GM19239 (cell line): Measurements from ENCODE around the gene RFT1.

ENCODE experiments used
- DNase-seq: peaks from one replicate; pipeline ENCODE4 v3.0.0; 2011; ENCODE audit warnings: low spot score; ENCODE audit not compliant: insufficient read length
- FAIRE-seq: peaks from 2 replicates; lab custom pipeline; 2011; peaks lifted over from hg19 to GRCh38; lab: Jason Lieb, UNC

RFT1 gene

DNA sequence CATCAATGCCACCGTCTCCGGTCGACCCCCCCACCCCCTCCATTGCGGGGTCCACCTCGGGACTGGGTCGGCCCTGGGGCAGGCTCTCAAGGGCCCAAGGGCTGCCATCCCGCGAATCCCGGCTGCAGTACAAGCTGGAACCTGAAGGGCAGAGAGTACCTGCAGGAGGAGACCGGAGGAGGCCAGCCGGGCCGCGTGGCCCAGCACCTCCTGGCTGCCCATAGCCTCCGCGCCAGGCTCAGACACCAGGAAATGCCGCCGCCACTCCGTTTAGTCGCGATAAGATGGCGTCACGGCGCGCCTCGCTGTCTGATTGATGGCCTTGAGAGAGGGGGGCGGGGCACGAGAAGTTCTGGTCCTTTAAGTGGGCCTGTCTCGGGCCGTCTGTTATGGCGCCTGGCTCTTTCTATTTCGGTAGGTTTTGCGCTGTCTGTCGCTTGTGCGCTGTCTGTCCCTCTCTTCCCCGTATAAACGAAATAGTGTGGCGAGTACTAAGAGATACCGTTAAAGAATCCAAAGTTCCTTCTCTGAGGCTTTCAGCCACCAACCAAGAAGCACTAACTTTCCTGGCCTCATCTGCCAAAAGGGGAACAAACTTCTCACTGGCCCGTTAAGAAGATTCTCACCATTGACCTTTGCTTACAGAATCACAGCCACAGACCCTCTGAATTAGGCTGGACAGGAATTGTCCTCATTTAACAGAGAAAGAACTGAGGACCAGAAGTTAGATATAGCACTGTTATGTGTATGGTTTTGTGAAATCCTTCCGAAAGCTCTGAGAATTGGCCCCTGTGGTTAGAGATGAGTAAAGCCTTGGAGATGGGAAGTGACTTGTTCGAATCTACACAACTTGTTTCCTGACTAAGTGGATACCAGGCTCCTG lies at the start of gene RFT1:
RFT1 (minus strand) TSS at position 257 of the 883 bp plus-strand sequence; CDS start at position 222, 35 bp downstream.
- DNase-seq = peak; percentile 84
- FAIRE-seq = peak; percentile 98

GRCh38 chr3:53179580-53179979 lies 49.3 kb upstream of the RFT1 start:
- DNase-seq (no peak), FAIRE-seq (no peak)

GRCh38 chr3:53178246-53178645 lies 48.0 kb upstream of the RFT1 start:
- FAIRE-seq = no peak
- no peak for DNase-seq

DNA sequence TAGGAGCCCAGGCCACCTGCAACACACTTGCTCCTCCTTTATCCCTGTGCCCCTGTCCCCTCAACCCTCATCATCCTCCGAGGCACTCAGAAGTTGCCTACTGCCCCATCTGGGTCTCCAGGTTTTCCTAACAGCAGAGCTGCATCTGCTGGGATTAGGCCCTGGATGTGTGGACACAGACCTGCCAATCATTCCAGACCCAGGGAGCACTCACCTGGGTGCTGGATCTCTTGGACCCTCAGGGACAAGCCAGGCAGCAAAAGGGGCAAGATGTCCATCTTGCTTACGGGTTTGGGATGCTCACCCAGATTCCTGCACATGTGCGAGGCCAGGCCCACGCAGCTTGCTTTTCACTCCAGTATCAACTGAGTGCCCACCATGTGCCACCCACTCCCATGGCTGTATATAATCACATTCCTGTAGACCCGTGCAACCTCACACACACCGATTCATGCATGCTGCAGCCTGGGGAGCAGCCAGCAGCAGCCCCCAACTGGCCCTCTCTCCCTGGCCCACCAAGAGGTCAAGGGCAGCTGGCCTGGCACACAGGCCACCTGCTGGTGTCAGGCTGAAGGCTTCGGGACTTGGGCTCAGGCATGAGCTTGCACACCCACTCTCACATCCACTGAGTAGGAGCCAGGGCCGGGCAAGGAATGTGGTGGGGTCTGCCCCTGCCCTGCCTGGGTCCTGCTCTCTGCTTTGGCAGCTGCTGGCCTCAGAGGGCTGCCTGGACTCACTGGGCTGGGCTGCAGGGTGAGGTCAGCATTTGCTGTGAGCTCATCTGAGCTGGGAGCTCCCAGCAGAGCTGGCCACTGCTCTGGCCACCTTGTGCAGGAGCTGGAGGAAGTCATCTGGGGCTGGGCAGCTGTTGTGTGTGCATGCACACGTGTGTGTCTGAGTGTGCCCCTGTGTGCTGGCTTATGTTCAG lies 45.6 kb upstream of the RFT1 start:
- FAIRE-seq (no peak), DNase-seq (no peak)

- FAIRE-seq (peak; percentile 87), DNase-seq (peak; percentile 53)
Measured at GRCh38 chr3:53174346-53175250, 44.4 kb upstream of the RFT1 start.

- DNase-seq (no peak), FAIRE-seq (no peak)
Measured at GRCh38 chr3:53173107-53173506, 42.9 kb upstream of the RFT1 start.

DNA sequence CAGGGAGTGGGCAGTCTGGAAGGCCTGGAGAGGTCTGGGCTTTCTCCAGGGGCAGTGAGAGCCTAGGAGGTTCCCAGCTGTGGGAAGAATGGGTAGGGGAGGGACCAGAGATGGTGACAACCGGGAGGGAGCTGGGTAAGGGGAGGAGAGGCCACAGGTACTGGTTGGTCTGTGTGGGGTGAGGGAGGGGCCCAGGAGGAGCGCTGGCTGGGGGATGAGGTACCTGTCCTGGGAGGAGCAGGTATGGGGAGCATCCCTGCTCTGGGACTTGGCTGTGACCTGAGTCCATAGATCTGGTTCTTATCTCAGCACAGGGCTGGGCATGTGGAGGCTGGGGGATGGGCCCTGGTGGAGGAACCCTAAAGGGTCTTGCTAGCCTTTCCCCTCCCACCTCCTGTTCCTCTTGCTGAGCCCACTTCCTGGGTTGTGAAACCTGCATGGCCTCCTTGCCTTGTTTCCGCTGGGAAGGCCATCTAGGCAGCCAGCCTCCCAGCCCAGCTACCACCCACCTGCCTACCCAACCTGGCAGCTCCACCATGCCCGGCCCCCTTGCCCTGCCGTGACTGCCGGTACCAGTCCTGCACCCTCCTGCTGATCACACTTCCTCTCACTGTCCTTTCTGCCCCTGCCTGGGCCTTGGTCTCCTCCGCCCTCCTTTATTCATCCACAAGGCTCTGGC lies 41.7 kb upstream of the RFT1 start:
- FAIRE-seq = no peak
- no peak for DNase-seq

GRCh38 chr3:53171064-53171418 lies 40.8 kb upstream of the RFT1 start:
- DNase-seq (no peak), FAIRE-seq (no peak)

DNA sequence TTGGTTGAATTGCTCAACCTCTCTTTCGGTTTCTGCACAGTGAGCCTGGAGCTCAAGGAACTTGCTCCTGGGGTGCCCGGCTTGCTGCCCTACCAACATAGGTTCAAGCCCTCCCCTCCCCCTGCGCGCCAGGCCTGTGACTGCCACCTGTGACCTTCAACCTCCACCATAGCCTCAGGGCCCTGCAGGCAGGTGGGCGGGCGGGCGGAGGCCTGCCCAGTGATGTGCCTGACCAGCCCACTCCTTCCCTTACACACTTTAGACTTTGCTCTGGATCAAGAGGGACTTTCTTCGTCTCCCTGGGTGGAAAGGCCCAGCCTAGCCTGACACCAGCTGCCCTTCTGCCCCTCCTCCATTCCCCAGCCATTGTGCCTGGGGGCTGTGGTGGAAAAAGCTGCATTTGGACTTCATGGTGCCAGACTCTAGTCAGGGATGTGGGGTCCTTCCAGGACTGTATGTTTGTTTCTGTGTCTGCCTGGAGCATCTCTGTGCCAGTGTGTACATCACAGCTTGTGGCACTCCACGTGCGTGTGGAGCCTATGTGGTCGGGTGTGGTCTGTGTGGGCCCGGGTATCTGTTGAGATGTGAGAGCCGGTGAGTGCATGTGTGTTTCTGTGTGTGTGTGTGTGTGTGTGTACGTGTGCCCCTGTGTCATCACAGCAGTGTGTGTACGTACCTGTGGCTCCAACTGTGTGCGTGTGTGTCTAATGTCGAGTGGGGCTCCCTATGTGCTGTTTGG lies 40.3 kb upstream of the RFT1 start:
- DNase-seq = peak; percentile 69
- no peak for FAIRE-seq

GRCh38 chr3:53169832-53170324 lies 39.6 kb upstream of the RFT1 start:
- DNase-seq = no peak
- FAIRE-seq = peak; percentile 94

- FAIRE-seq (no peak), DNase-seq (no peak)
Measured at GRCh38 chr3:53169045-53169831, 39.0 kb upstream of the RFT1 start.

- FAIRE-seq (peak; percentile 14), DNase-seq (no peak)
Measured at GRCh38 chr3:53168175-53168923, 38.1 kb upstream of the RFT1 start.

DNA sequence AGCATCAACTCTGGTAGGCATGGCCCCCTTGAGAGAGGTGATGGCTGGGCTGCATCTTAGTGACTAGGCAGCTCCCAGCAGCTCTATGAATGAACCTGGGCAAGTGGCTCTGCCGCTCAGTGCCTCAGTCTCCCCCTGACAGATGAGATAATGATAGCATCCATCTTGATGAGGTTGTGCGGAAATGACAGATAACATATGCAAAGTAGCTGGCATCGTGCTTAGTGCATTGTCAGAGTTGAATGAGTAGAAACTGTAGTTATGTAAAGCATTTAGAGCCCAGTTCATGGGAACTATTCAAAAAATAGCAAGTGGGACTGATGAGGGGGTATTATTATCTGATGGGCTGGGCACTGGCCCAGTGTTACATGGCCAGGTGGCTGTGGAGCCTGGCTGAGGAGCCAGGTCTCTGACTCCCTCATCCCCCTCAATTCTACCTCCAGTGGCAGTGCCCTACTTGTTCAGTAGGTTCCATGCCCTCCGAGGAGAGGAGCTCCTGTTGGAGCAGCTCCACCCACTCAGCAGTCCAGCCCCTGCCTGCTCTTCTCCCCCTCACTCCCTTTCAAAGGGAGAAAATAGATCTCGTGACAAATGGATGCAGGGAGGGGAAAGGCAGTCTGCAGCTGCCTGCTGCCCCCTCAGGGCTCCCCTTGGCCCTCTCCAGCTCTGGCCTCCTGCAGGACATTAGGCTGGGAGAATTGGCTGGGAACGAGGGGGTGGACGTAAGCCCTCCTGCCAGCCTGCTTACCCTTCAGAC lies 37.4 kb upstream of the RFT1 start:
- FAIRE-seq (no peak), DNase-seq (no peak)

GRCh38 chr3:53166781-53167291 lies 36.6 kb upstream of the RFT1 start:
- FAIRE-seq = peak; percentile 61
- no peak for DNase-seq

GRCh38 chr3:53166206-53166605 lies 36.0 kb upstream of the RFT1 start:
- DNase-seq (no peak), FAIRE-seq (no peak)

DNA sequence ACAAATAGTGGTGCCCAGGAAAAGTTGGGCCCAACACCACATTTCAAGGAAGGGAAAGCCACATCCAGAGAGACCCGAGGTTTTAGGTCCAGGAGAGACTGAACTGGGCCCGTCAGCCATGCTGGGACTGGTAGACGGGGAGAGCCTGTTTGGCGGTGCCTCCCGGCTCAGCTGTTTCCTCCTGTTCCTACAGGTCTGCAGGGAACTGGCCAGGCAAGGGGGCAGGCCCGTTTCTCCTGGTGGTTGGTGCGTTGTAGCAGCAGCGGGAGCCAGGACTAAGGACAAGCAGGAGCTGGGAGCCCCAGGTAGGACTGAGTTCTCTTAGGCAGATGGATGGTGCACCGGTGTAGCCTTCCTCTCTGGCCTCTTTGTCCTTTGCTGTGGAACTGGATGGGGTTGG lies 34.7 kb upstream of the RFT1 start:
- DNase-seq = no peak
- FAIRE-seq = no peak
